Thyroid gland (tissue), 4 donors: Measurements from ENCODE around the gene TIAM2. TPM values are rescaled to one million over a fixed set of nuclear protein-coding genes. Genes with fewer than 3 reads are reported as not detected.
A peak's percentile ranks its signal among the peaks of the same experiment; 100 is the strongest.

Experiments
- DNase-seq, 2 donors: peaks; one replicate each; pipeline ENCODE4 v3.0.0-alpha.2; 2019
- H3K27ac ChIP-seq, 3 donors: fragments of 200-600 bp; sonication (generic); 1 replicate in 2 of 3; 2 replicates in 1 of 3; pipeline ENCODE4 v1.5.1; 2016 to 2019; ENCODE audit warnings: mild to moderate bottlenecking in 1 of 3, moderate library complexity in 1 of 3
- H3K27me3 ChIP-seq: fragments of 200-600 bp; sonication (generic); one replicate; pipeline ENCODE4 v1.5.1; 2019
- H3K36me3 ChIP-seq, 2 donors: fragments of 200-600 bp; sonication (generic); one replicate each; pipeline ENCODE4 v1.5.1; 2016 to 2019
- H3K4me1 ChIP-seq, 2 donors: fragments of 200-600 bp; sonication (generic); one replicate each; pipeline ENCODE4 v1.5.1; 2017 to 2019
- H3K4me3 ChIP-seq, 3 donors: fragments of 200-600 bp; sonication (generic); replicated peaks in 1 of 3; 1 replicate in 2 of 3; 2 replicates in 1 of 3; pipeline ENCODE4 v1.5.1; 2016; ENCODE audit warnings: mild to moderate bottlenecking in 1 of 3
- H3K9me3 ChIP-seq: fragments of 200-600 bp; sonication (generic); one replicate; pipeline ENCODE4 v1.5.1; 2017
- POLR2A ChIP-seq, 2 donors: fragments of 450-650 bp; IDR thresholded peaks; one replicate each; pipeline ENCODE4 v1.6.1; 2017; ENCODE audit warnings: antibody characterized with exemption in 2 of 2, mild to moderate bottlenecking in 2 of 2, moderate library complexity in 1 of 2
- WGBS, 2 donors: methylation state at CpG; one replicate each; pipeline ENCODE4 v1.1.5; 2017; 5-methylcytosine and 5-hydroxymethylcytosine counted together
- intact Hi-C: fragments of 100-400 bp; cut with DNase I; formaldehyde crosslinking; loops from one replicate; pipeline ENCODE4 v1.15.1; 2023
- total RNA-seq, 4 donors: library from RNA; depleted of rRNA; stranded (reverse); fragments of >200 nt; gene quantifications; one replicate each; pipeline ENCODE4 v1.2.3, GENCODE V29; 2016
- TF ChIP-seq, protein P1 (sequence below), 6 experiments: fragments of 200-600 bp in 3 of 6; fragments of 450-650 bp in 3 of 6; sonication (generic) in 3 of 6; IDR thresholded peaks; one replicate each; pipeline ENCODE4 v1.5.1; 2016 to 2019; ENCODE audit warnings: antibody characterized with exemption in 6 of 6, mild to moderate bottlenecking in 2 of 6, inconsistent platforms in 1 of 6, moderate library complexity in 1 of 6

Gene TIAM2
- total RNA-seq, 4 donors from 2014 or later, result 11.1 to 26.1 (median 18.5) TPM

DNA sequence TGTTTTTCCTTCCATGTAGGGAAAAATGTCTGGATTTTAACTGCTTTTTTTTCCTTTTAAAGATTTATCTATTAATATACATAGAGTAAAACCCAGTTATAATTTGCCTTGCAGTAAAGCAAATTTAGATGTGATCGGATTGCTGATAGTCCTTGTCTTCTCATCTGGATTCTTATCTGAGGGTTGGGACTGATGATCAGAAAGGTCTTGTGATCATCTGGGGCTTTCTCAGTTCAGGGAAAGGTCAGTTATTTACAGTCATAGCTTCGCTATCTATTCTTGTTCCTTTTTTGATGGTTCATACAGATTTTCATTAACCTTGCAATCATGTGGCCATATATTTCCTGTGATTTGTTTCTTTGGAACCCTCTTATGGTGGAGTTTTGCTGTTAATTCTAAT lies 204.9 kb downstream of the TIAM2 start:
- Histone ChIP-seq H3K4me1 (peaks cover 4 to 5% of the 10 kb centered on the region in 2 donors), H3K4me3 (no peak overlapping the region), H3K27ac (no peak overlapping the region), H3K36me3 (no peaks in the 10 kb centered on the region), H3K27me3 (no peaks in the 10 kb centered on the region), H3K9me3 (no peaks in the 10 kb centered on the region)
- TF ChIP-seq, protein P1, sequence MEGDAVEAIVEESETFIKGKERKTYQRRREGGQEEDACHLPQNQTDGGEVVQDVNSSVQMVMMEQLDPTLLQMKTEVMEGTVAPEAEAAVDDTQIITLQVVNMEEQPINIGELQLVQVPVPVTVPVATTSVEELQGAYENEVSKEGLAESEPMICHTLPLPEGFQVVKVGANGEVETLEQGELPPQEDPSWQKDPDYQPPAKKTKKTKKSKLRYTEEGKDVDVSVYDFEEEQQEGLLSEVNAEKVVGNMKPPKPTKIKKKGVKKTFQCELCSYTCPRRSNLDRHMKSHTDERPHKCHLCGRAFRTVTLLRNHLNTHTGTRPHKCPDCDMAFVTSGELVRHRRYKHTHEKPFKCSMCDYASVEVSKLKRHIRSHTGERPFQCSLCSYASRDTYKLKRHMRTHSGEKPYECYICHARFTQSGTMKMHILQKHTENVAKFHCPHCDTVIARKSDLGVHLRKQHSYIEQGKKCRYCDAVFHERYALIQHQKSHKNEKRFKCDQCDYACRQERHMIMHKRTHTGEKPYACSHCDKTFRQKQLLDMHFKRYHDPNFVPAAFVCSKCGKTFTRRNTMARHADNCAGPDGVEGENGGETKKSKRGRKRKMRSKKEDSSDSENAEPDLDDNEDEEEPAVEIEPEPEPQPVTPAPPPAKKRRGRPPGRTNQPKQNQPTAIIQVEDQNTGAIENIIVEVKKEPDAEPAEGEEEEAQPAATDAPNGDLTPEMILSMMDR (IDR thresholded peaks at IDR 0.05), result no peak
- no peak for TF ChIP-seq POLR2A (IDR thresholded peaks at IDR 0.05)
- 85 to 87% methylated on average over 2 of the region's 2 CpGs for WGBS, 2 donors
- intact Hi-C loops, result no loop called here
- no peak for DNase-seq

DNA sequence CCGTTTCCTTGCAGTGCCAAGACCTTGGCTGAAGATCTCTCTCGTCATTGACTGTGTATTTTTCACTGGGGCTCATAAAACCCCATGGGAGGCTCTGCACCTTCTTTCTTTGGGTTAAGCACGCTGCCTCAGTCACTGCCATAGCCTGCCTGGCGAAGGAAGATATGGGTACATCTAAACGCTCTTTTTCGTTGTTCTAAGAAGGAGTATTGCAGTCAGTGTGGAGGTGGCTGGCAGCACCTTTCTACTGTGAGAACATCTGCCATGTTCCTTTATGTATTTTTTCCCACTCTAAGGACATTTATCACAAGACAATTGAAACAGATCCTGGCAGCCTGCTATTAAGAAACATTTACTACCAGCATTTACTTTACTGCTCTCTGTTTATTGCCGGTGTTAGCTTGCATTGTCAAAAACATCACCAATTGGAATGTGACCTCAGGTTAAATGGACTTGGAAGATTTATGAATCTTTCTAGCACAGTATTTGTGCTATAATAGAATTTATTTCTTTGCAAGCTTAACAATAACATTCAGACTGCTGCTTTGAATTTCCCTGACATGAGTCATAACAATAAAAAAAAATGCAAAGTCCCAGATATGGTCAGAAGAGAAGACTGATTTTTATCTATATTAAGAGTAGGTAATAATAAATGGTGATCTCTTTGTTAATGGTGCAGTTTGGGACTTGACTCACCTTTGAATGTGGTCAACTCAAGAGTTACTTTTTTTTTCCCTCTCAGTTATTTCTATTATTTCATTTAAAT lies 206.5 kb downstream of the TIAM2 start:
- Histone ChIP-seq H3K27me3 (no peaks in the 10 kb centered on the region), H3K4me1 (peaks cover 4 to 5% of the 10 kb centered on the region in 2 donors), H3K9me3 (no peaks in the 10 kb centered on the region), H3K36me3 (no peaks in the 10 kb centered on the region), H3K4me3 (no peak overlapping the region), H3K27ac (no peak overlapping the region)
- DNase-seq, result no peak
- 86 to 96% methylated on average over 7 of the region's 7 CpGs for WGBS, 2 donors
- intact Hi-C loops, result no loop called here
- TF ChIP-seq, protein P1 (IDR thresholded peaks at IDR 0.05), result no peak
- TF ChIP-seq POLR2A (IDR thresholded peaks at IDR 0.05), result no peak

- H3K27ac ChIP-seq, result no peak overlapping the region
- H3K4me1 ChIP-seq, result peaks cover 0 to 2% of the 10 kb centered on the region in 2 donors
- no peaks in the 10 kb centered on the region for H3K27me3 ChIP-seq
- 87 to 93% methylated on average over 3 of the region's 5 CpGs for WGBS, 2 donors
- no peak overlapping the region for H3K4me3 ChIP-seq
- H3K36me3 ChIP-seq, result no peaks in the 10 kb centered on the region
- intact Hi-C loops, result no loop called here
- H3K9me3 ChIP-seq, result no peaks in the 10 kb centered on the region
- no peak for DNase-seq
- TF ChIP-seq, protein P1 (IDR thresholded peaks at IDR 0.05), result no peak
- TF ChIP-seq POLR2A (IDR thresholded peaks at IDR 0.05), result no peak
Observed at GRCh38 chr6:155207223-155207622, 212.1 kb downstream of the TIAM2 start.

DNA sequence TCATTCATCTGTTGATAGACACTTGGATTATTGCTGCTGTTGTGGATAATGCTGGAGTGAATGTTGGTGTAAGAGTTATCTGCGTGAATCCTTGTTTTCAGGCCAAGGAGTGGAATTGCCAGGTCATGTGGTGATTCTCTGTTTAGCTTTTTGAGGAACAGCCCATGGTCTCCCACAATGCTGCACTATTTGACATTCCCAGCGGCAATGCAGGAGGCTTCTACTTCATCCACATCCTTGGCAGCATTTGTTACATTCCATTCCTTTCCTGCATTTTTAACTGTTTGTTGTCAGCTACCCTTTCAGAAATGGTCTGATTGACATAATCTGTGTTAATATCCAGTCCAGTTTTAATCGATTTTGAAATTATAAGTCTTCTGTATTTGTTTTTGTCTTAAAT lies 217.0 kb downstream of the TIAM2 start:
- no peak for DNase-seq
- no peaks in the 10 kb centered on the region for H3K27me3 ChIP-seq

More for the DNA sequence above, 217.0 kb downstream of the TIAM2 start:
- no peak for TF ChIP-seq POLR2A (IDR thresholded peaks at IDR 0.05)
- TF ChIP-seq, protein P1 (IDR thresholded peaks at IDR 0.05), result no peak
- intact Hi-C loops, result no loop called here
- no peak overlapping the region for H3K4me3 ChIP-seq
- H3K9me3 ChIP-seq, result no peaks in the 10 kb centered on the region
- 76% methylated on average over 3 of the region's 3 CpGs for WGBS, 2 donors
- peak overlapping the region in 1 of 3 donors; percentile 89 for H3K27ac ChIP-seq
- peaks cover 24 to 35% of the 10 kb centered on the region in 2 donors for H3K4me1 ChIP-seq
- H3K36me3 ChIP-seq, result no peaks in the 10 kb centered on the region
